ENCODE measurements around the gene LRIT1. TPM values are rescaled to one million over a fixed set of nuclear protein-coding genes. Genes with fewer than 3 reads are reported as not detected.
A peak's percentile ranks its signal among the peaks of the same experiment; 100 is the strongest.

The LRIT1 gene
- total and polyA plus RNA-seq, 2 donors (not counting 3 experiments of a cell fraction or from before 2014, with no cell fraction given): not detected

DNA sequence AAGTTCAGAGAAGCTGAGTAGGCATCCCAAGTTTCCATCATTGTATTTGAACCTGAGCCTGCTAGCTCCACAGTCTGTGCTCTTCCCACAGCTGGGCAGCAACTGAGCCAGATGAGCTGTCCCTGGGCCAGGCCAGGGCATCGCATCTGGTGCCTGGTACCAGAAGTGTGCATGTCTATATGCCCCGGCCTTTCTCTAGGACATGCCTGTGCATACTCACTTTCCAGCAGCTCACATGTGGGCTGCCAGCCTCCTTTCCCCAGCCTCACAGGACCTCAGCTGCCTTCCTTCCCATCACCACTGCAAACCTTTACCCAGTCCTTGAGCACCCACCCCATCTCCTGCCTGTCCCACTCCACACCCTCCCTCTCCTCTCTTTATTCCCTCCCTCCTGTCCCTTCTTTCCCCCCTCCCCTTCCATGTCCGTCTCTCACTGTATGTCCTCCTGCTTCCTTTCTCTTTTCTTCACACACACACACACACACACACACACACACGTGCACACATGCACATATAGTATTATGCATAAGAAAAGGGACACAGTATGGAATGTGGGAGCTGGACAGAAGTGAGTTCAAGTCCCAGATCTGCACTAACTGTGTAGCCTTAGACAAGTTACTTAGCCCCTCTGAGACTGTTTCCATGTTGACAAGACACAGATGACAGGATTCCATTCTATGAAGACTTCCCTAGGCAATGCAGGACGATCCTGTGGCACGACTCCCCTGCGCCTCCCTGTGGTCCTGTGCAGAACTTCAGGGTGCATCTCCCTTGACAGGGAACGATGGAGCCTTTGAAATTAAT is 36.1 kb downstream of the LRIT1 start:
- FAIRE-seq: peak; percentile 78
- ChIA-PET CTCF (interaction anchor here (1.1 kb wide), 1 partner anchor 36 kb away, joined by 3 read pairs; no protein-coding TSS in a partner anchor), POLR2A (no interaction called here)
- Histone ChIP-seq H2AFZ (ENCODE audit: low read depth, low read length) (no peak overlapping the region), H3K9ac (replicated peaks; ENCODE audit: extremely low read depth, insufficient read depth, low read length) (no peak overlapping the region), H3K27ac (ENCODE audit: insufficient read depth, low read depth, low read length) (no peak overlapping the region), H3K27me3 (ENCODE audit: control insufficient read depth in 2 of 2, insufficient read depth in 2 of 2, low read length in 2 of 2) (no peaks in the 10 kb centered on the region), H3K4me2 (ENCODE audit: insufficient read depth, low read length) (no peak overlapping the region), H3K4me3 (replicated peaks in 1 of 3; ENCODE audit: insufficient read depth in 1 of 3, low read depth in 1 of 3, low read length in 3 of 3) (no peak overlapping the region), H3K4me1 (ENCODE audit: control insufficient read depth, extremely low read depth, insufficient read depth, low read length) (no peaks in the 10 kb centered on the region), H3K36me3 (ENCODE audit: control insufficient read depth in 2 of 2, extremely low read depth in 1 of 2, insufficient read depth in 2 of 2, low read length in 2 of 2) (no peaks in the 10 kb centered on the region), H4K20me1 (replicated peaks; ENCODE audit: control insufficient read depth, extremely low read depth, insufficient read depth, low read length) (no peaks in the 10 kb centered on the region), H3K9me1 (replicated peaks; ENCODE audit: control insufficient read depth, extremely low read depth, insufficient read depth, low read length) (no peaks in the 10 kb centered on the region), H3K79me2 (ENCODE audit: control insufficient read depth, insufficient read depth, low read length) (no peaks in the 10 kb centered on the region), H3K9me3 (replicated peaks; ENCODE audit: control insufficient read depth, insufficient read depth, low read length) (no peaks in the 10 kb centered on the region)
- no TSS peak for BruUV-seq (replicated peaks)
- peak; percentile 39 for DNase-seq (ENCODE audit: low read depth, low spot score)
- intact Hi-C loops (cut with micrococcal nuclease) (loop anchor here (2.0 kb wide), 2 partner anchors 58 to 78 kb away; no protein-coding TSS in a partner anchor), dilution Hi-C loops (cut with MboI; ENCODE audit: extremely low pct_ligation_motif_present, low sequenced_read_pairs) (no loop called here)
- TF ChIP-seq, protein P1, sequence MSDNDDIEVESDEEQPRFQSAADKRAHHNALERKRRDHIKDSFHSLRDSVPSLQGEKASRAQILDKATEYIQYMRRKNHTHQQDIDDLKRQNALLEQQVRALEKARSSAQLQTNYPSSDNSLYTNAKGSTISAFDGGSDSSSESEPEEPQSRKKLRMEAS (IDR thresholded peaks at IDR 0.05; ENCODE audit: insufficient read depth, insufficient read length): no peak
- peak; percentile 71 to 83 for TF ChIP-seq CTCF (IDR thresholded peaks at IDR 0.05; ENCODE audit: extremely low read depth in 1 of 2, insufficient read depth in 1 of 2, low read depth in 1 of 2, low read length in 2 of 2)

- no peaks in the 10 kb centered on the region for H3K4me1 ChIP-seq (ENCODE audit: control insufficient read depth, extremely low read depth, insufficient read depth, low read length)
- no TSS peak for BruUV-seq (replicated peaks)
- dilution Hi-C loops (cut with MboI; ENCODE audit: extremely low pct_ligation_motif_present, low sequenced_read_pairs): no loop called here
- H2AFZ ChIP-seq (ENCODE audit: low read depth, low read length): no peak overlapping the region
- H3K9me1 ChIP-seq (replicated peaks; ENCODE audit: control insufficient read depth, extremely low read depth, insufficient read depth, low read length): no peaks in the 10 kb centered on the region
- H3K27me3 ChIP-seq (ENCODE audit: control insufficient read depth in 2 of 2, insufficient read depth in 2 of 2, low read length in 2 of 2): no peaks in the 10 kb centered on the region
- no peak overlapping the region for H3K4me3 ChIP-seq (replicated peaks in 1 of 3; ENCODE audit: insufficient read depth in 1 of 3, low read depth in 1 of 3, low read length in 3 of 3)
- H3K27ac ChIP-seq (ENCODE audit: insufficient read depth, low read depth, low read length): no peak overlapping the region
- TF ChIP-seq, protein P1 (IDR thresholded peaks at IDR 0.05; ENCODE audit: insufficient read depth, insufficient read length): no peak
- TF ChIP-seq FOS (IDR thresholded peaks at IDR 0.05; ENCODE audit: borderline replicate concordance, insufficient read depth, low read length): no peak
- no peak for TF ChIP-seq POLR2A (IDR thresholded peaks at IDR 0.05; ENCODE audit: low read depth, low read length)
- TF ChIP-seq MYC (IDR thresholded peaks at IDR 0.05; ENCODE audit: low read depth, low read length): no peak
- TF ChIP-seq GATA2 (IDR thresholded peaks at IDR 0.05; ENCODE audit: insufficient read depth, insufficient read length, low read depth, low read length): no peak
- TF ChIP-seq JUN (IDR thresholded peaks at IDR 0.05; ENCODE audit: borderline replicate concordance, insufficient read depth, insufficient read length, low read depth): no peak
- no peak for TF ChIP-seq CTCF (IDR thresholded peaks at IDR 0.05; ENCODE audit: extremely low read depth in 1 of 2, insufficient read depth in 1 of 2, low read depth in 1 of 2, low read length in 2 of 2)
- TF ChIP-seq EZH2 (IDR thresholded peaks at IDR 0.05; ENCODE audit: borderline replicate concordance, low read depth, low read length, severe bottlenecking): no peak
- TF ChIP-seq POLR2AphosphoS5 (IDR thresholded peaks at IDR 0.05; ENCODE audit: insufficient read depth, low read depth, low read length): no peak
- no peaks in the 10 kb centered on the region for H3K36me3 ChIP-seq (ENCODE audit: control insufficient read depth in 2 of 2, extremely low read depth in 1 of 2, insufficient read depth in 2 of 2, low read length in 2 of 2)
- no peak overlapping the region for H3K9ac ChIP-seq (replicated peaks; ENCODE audit: extremely low read depth, insufficient read depth, low read length)
- no peak for DNase-seq (ENCODE audit: low read depth, low spot score)
- H3K9me3 ChIP-seq (replicated peaks; ENCODE audit: control insufficient read depth, insufficient read depth, low read length): no peaks in the 10 kb centered on the region
- ChIA-PET CTCF (interaction anchor here (1.1 kb wide), 1 partner anchor 35 kb away, joined by 3 read pairs; no protein-coding TSS in a partner anchor), POLR2A (no interaction called here)
- H3K79me2 ChIP-seq (ENCODE audit: control insufficient read depth, insufficient read depth, low read length): no peaks in the 10 kb centered on the region
- no peaks in the 10 kb centered on the region for H4K20me1 ChIP-seq (replicated peaks; ENCODE audit: control insufficient read depth, extremely low read depth, insufficient read depth, low read length)
- intact Hi-C loops (cut with micrococcal nuclease): loop anchor here (2.0 kb wide), 2 partner anchors 58 to 78 kb away; no protein-coding TSS in a partner anchor
- FAIRE-seq: no peak
- no peak overlapping the region for H3K4me2 ChIP-seq (ENCODE audit: insufficient read depth, low read length)
Observed at GRCh38 chr10:84204610-84205009, 36.7 kb downstream of the LRIT1 start.
